Liver (tissue), 9 donors: ENCODE data around the gene AMMECR1. TPM values are rescaled to one million over a fixed set of nuclear protein-coding genes. Genes with fewer than 3 reads are reported as not detected.

Experiments used
- DNase-seq: peaks from one replicate; pipeline ENCODE4 v3.0.0-alpha.2; 2017; ENCODE audit warnings: low spot score
- H3K27ac ChIP-seq, 2 donors: one replicate each; pipeline ENCODE4 v1.7.0; 2013; ENCODE audit warnings: inconsistent platforms in 2 of 2, low read length in 2 of 2, control low read depth in 1 of 2, low read depth in 1 of 2, mild to moderate bottlenecking in 1 of 2
- H3K27me3 ChIP-seq, 4 donors: one replicate each; pipeline versions ENCODE4 v1.6.1 to v1.7.0; 2013; ENCODE audit warnings: low read length in 3 of 4, inconsistent platforms in 1 of 4, mild to moderate bottlenecking in 1 of 4, moderate library complexity in 1 of 4; ENCODE audit not compliant: control insufficient read depth in 4 of 4, insufficient read depth in 4 of 4
- H3K36me3 ChIP-seq, 4 donors: one replicate each; pipeline versions ENCODE4 v1.6.1 to v1.7.0; 2013; ENCODE audit warnings: low read length in 3 of 4, mild to moderate bottlenecking in 3 of 4, low read depth in 1 of 4, moderate library complexity in 1 of 4; ENCODE audit not compliant: control insufficient read depth in 4 of 4, insufficient read depth in 3 of 4
- H3K4me1 ChIP-seq, 4 donors: one replicate each; pipeline versions ENCODE4 v1.6.1 to v1.7.0; 2013; ENCODE audit warnings: low read length in 3 of 4, mild to moderate bottlenecking in 3 of 4, moderate library complexity in 1 of 4; ENCODE audit not compliant: control insufficient read depth in 4 of 4, insufficient read depth in 4 of 4
- H3K4me3 ChIP-seq, 3 donors: one replicate each; pipeline versions ENCODE4 v1.6.1 to v1.7.0; 2013; ENCODE audit warnings: low read length in 3 of 3, control low read depth in 1 of 3, low read depth in 1 of 3, mild to moderate bottlenecking in 1 of 3
- H3K9ac ChIP-seq, 2 donors: one replicate each; pipeline ENCODE4 v1.7.0; 2013; ENCODE audit warnings: low read length in 2 of 2, mild to moderate bottlenecking in 2 of 2, moderate library complexity in 2 of 2, control low read depth in 1 of 2, low read depth in 1 of 2
- H3K9me3 ChIP-seq, 4 donors: one replicate each; pipeline versions ENCODE4 v1.6.1 to v1.7.0; 2013; ENCODE audit warnings: low read length in 3 of 4; ENCODE audit not compliant: control insufficient read depth in 4 of 4
- CTCF ChIP-seq: fragments of 150-350 bp; IDR thresholded peaks from 2 replicates; pipeline ENCODE4 v1.5.1; 2017; ENCODE audit warnings: improper control_type of control experiment, low read depth, low read length; ENCODE audit not compliant: missing input control
- EGR1 ChIP-seq, 2 donors: IDR thresholded peaks; 2 replicates each; pipeline ENCODE4 v1.6.1; 2016 to 2018; ENCODE audit warnings: antibody characterized with exemption in 2 of 2, low read depth in 2 of 2
- FOXA1 ChIP-seq: IDR thresholded peaks from 2 replicates; pipeline ENCODE4 v1.6.1; 2016; ENCODE audit warnings: antibody characterized with exemption
- FOXA2 ChIP-seq: IDR thresholded peaks from 2 replicates; pipeline ENCODE4 v1.6.1; 2016; ENCODE audit warnings: antibody characterized with exemption
- GABPA ChIP-seq, 2 donors: IDR thresholded peaks in 1 of 2; conservative IDR thresholded peaks in 1 of 2; 2 replicates each; pipeline ENCODE4 v1.6.1; 2016; ENCODE audit warnings: antibody characterized with exemption in 2 of 2, mild to moderate bottlenecking in 1 of 2, moderate library complexity in 1 of 2
- HNF4A ChIP-seq, 2 donors: conservative IDR thresholded peaks; 2 replicates each; pipeline ENCODE4 v1.6.1; 2016; ENCODE audit warnings: antibody characterized with exemption in 2 of 2, mild to moderate bottlenecking in 2 of 2
- JUND ChIP-seq, 2 donors: IDR thresholded peaks; 2 replicates each; pipeline ENCODE4 v1.6.1; 2016; ENCODE audit warnings: antibody characterized with exemption in 2 of 2
- RXRA ChIP-seq, 2 donors: IDR thresholded peaks; 2 replicates each; pipeline ENCODE4 v1.6.1; 2017 to 2018; ENCODE audit warnings: antibody characterized with exemption in 2 of 2, mild to moderate bottlenecking in 1 of 2
- SP1 ChIP-seq: IDR thresholded peaks from 2 replicates; pipeline ENCODE4 v1.6.1; 2018; ENCODE audit warnings: antibody characterized with exemption, mild to moderate bottlenecking
- TAF1 ChIP-seq: conservative IDR thresholded peaks from 2 replicates; pipeline ENCODE4 v1.6.1; 2016; ENCODE audit warnings: antibody characterized with exemption, mild to moderate bottlenecking
- YY1 ChIP-seq: IDR thresholded peaks from 2 replicates; pipeline ENCODE4 v1.6.1; 2016; ENCODE audit warnings: antibody characterized with exemption, mild to moderate bottlenecking
- WGBS: extraction: QIAGEN DNeasy Blood & Tissue Kit; methylation state at CpG from one replicate; pipeline ENCODE4 v1.1.7; 2013; 5-methylcytosine and 5-hydroxymethylcytosine counted together
- polyA plus RNA-seq, 2 donors: library from polyadenylated mRNA; stranded (reverse) in 1 of 2; unstranded in 1 of 2; fragments of 200-250 nt in 1 of 2; fragments of >200 nt in 1 of 2; fragmentation: Nextera tagmentation in 1 of 2; extraction: Ambion mirVana in 1 of 2; gene quantifications; one replicate each; pipeline versions ENCODE4 v1.2.1 to v1.2.3, GENCODE V29; 2013 to 2015
- total RNA-seq, 2 donors: library from RNA; depleted of rRNA; stranded (reverse); fragments of >200 nt; gene quantifications; one replicate each; pipeline ENCODE4 v1.2.3, GENCODE V29; 2014
- TF ChIP-seq, protein P1 (sequence below): IDR thresholded peaks from 2 replicates; pipeline ENCODE4 v1.6.1; 2016; ENCODE audit warnings: antibody characterized with exemption, mild to moderate bottlenecking
- TF ChIP-seq, protein P2 (sequence below): IDR thresholded peaks from 2 replicates; pipeline ENCODE4 v1.6.1; 2016; ENCODE audit warnings: antibody characterized with exemption
- TF ChIP-seq, protein P3 (sequence below): IDR thresholded peaks from 2 replicates; pipeline ENCODE4 v1.6.1; 2016; ENCODE audit warnings: antibody characterized with exemption
- donor health status: healthy.
- donor health status: healthy.
- donor health status: healthy.
- donor health status: healthy.
- donor health status: healthy.

The AMMECR1 gene
- total and polyA plus RNA-seq, 4 donors, result 1.7 to 30.9 (median 3.6) TPM

GRCh38 chrX:110192516-110192915 lies 125.4 kb downstream of the AMMECR1 start (continued):
- no peak for TF ChIP-seq CTCF
- no peak for TF ChIP-seq GABPA (IDR thresholded peaks at IDR 0.05 in 1 of 2, conservative IDR thresholded peaks at IDR 0.05 in 1 of 2)

GRCh38 chrX:110188701-110189558 lies 129.0 kb downstream of the AMMECR1 start:
- TF ChIP-seq, protein P1, sequence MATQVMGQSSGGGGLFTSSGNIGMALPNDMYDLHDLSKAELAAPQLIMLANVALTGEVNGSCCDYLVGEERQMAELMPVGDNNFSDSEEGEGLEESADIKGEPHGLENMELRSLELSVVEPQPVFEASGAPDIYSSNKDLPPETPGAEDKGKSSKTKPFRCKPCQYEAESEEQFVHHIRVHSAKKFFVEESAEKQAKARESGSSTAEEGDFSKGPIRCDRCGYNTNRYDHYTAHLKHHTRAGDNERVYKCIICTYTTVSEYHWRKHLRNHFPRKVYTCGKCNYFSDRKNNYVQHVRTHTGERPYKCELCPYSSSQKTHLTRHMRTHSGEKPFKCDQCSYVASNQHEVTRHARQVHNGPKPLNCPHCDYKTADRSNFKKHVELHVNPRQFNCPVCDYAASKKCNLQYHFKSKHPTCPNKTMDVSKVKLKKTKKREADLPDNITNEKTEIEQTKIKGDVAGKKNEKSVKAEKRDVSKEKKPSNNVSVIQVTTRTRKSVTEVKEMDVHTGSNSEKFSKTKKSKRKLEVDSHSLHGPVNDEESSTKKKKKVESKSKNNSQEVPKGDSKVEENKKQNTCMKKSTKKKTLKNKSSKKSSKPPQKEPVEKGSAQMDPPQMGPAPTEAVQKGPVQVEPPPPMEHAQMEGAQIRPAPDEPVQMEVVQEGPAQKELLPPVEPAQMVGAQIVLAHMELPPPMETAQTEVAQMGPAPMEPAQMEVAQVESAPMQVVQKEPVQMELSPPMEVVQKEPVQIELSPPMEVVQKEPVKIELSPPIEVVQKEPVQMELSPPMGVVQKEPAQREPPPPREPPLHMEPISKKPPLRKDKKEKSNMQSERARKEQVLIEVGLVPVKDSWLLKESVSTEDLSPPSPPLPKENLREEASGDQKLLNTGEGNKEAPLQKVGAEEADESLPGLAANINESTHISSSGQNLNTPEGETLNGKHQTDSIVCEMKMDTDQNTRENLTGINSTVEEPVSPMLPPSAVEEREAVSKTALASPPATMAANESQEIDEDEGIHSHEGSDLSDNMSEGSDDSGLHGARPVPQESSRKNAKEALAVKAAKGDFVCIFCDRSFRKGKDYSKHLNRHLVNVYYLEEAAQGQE, result no peak
- TF ChIP-seq GABPA (IDR thresholded peaks at IDR 0.05 in 1 of 2, conservative IDR thresholded peaks at IDR 0.05 in 1 of 2), result no peak
- TF ChIP-seq JUND (IDR thresholded peaks at IDR 0.05), result no peak
- Histone ChIP-seq H3K36me3 (no peaks in the 10 kb centered on the region), H3K4me3 (no peak overlapping the region), H3K9ac (no peak overlapping the region), H3K9me3 (no peaks in the 10 kb centered on the region), H3K4me1 (no peaks in the 10 kb centered on the region), H3K27me3 (peaks cover 0 to 4% (median 0%) of the 10 kb centered on the region in 4 donors), H3K27ac (no peak overlapping the region)
- 70% methylated on average over 4 of the region's 4 CpGs for whole genome bisulfite sequencing
- no peak for DNase-seq

- WGBS, result 100% methylated on average over 2 of the region's 2 CpGs
- no peak overlapping the region for H3K9ac ChIP-seq
- no peaks in the 10 kb centered on the region for H3K4me1 ChIP-seq
- no peaks in the 10 kb centered on the region for H3K36me3 ChIP-seq
- no peak overlapping the region for H3K4me3 ChIP-seq
- no peak for DNase-seq
- H3K27ac ChIP-seq, result no peak overlapping the region
- no peaks in the 10 kb centered on the region for H3K9me3 ChIP-seq
- no peaks in the 10 kb centered on the region for H3K27me3 ChIP-seq
- TF ChIP-seq, protein P1, result no peak
- TF ChIP-seq CTCF (no peak), EGR1 (IDR thresholded peaks at IDR 0.05; ENCODE audit: low read depth in 2 of 2) (no peak), FOXA1 (no peak), YY1 (no peak), RXRA (IDR thresholded peaks at IDR 0.05) (no peak), HNF4A (conservative IDR thresholded peaks at IDR 0.05) (no peak), SP1 (no peak), FOXA2 (no peak), TAF1 (no peak)
- TF ChIP-seq, protein P2, sequence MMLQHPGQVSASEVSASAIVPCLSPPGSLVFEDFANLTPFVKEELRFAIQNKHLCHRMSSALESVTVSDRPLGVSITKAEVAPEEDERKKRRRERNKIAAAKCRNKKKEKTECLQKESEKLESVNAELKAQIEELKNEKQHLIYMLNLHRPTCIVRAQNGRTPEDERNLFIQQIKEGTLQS, result no peak
- TF ChIP-seq, protein P3, sequence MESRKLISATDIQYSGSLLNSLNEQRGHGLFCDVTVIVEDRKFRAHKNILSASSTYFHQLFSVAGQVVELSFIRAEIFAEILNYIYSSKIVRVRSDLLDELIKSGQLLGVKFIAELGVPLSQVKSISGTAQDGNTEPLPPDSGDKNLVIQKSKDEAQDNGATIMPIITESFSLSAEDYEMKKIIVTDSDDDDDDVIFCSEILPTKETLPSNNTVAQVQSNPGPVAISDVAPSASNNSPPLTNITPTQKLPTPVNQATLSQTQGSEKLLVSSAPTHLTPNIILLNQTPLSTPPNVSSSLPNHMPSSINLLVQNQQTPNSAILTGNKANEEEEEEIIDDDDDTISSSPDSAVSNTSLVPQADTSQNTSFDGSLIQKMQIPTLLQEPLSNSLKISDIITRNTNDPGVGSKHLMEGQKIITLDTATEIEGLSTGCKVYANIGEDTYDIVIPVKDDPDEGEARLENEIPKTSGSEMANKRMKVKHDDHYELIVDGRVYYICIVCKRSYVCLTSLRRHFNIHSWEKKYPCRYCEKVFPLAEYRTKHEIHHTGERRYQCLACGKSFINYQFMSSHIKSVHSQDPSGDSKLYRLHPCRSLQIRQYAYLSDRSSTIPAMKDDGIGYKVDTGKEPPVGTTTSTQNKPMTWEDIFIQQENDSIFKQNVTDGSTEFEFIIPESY, result no peak
These were observed 134.6 kb downstream of the AMMECR1 start for GRCh38 chrX:110183314-110183713.
